Gastrocnemius medialis (tissue), 4 donors: Measurements from ENCODE around the gene C8A. TPM values are rescaled to one million over a fixed set of nuclear protein-coding genes. Genes with fewer than 3 reads are reported as not detected.

Source experiments
- ATAC-seq, 2 donors: fragments of 150-250 bp; one replicate each; pipeline ENCODE4 v1.9.1; 2016
- DNase-seq, 2 donors: peaks; one replicate each; pipeline ENCODE4 v3.0.0-alpha.2; 2019
- H3K27ac ChIP-seq, 4 donors: fragments of 200-600 bp; sonication (generic); 1 replicate in 1 of 4; 2 replicates in 3 of 4; pipeline ENCODE4 v1.5.1; 2016 to 2018; ENCODE audit warnings: mild to moderate bottlenecking in 2 of 4, moderate library complexity in 1 of 4
- H3K27me3 ChIP-seq, 3 donors: fragments of 200-600 bp; sonication (generic) in 2 of 3; 1 replicate in 1 of 3; 2 replicates in 2 of 3; pipeline versions ENCODE4 v1.5.1 to v1.6.0; 2016 to 2019; ENCODE audit warnings: mild to moderate bottlenecking in 1 of 3, moderate library complexity in 1 of 3
- H3K36me3 ChIP-seq, 2 donors: fragments of 200-600 bp; sonication (generic) in 1 of 2; one replicate each; pipeline ENCODE4 v1.5.1; 2017 to 2018
- H3K4me1 ChIP-seq, 2 donors: fragments of 200-600 bp; sonication (generic) in 1 of 2; one replicate each; pipeline ENCODE4 v1.5.1; 2016 to 2017; ENCODE audit warnings: mild to moderate bottlenecking in 2 of 2
- H3K4me3 ChIP-seq, 4 donors: fragments of 200-600 bp; sonication (generic) in 3 of 4; 1 replicate in 1 of 4; 2 replicates in 3 of 4; pipeline ENCODE4 v1.5.1; 2016 to 2019; ENCODE audit warnings: mild to moderate bottlenecking in 2 of 4
- H3K9me3 ChIP-seq, 3 donors: fragments of 200-600 bp; sonication (generic) in 2 of 3; 1 replicate in 1 of 3; 2 replicates in 2 of 3; pipeline ENCODE4 v1.5.1; 2016 to 2019
- POLR2A ChIP-seq, 2 donors: fragments of 450-650 bp; IDR thresholded peaks; one replicate each; pipeline ENCODE4 v1.6.1; 2017; ENCODE audit warnings: antibody characterized with exemption in 2 of 2, mild to moderate bottlenecking in 2 of 2, moderate library complexity in 2 of 2
- in situ Hi-C, 4 donors: fragments of 200-750 bp; cut with MboI; loops; one replicate each; pipeline versions ENCODE4 v1.15.0 to v1.8.0; 2017; ENCODE audit warnings: low sequenced_read_pairs in 4 of 4
- intact Hi-C: fragments of 100-400 bp; cut with DNase I; formaldehyde crosslinking; loops from one replicate; pipeline ENCODE4 v1.15.1; 2023; ENCODE audit warnings: low total_unique reads
- total RNA-seq, 4 donors: library from RNA; depleted of rRNA; stranded (reverse); fragments of >200 nt; gene quantifications; one replicate each; pipeline versions ENCODE4 v1.1.0 to v1.2.3, GENCODE V29; 2016
- TF ChIP-seq, protein P1 (sequence below), 5 experiments: fragments of 450-650 bp in 3 of 5; fragments of 200-600 bp in 2 of 5; sonication (generic) in 2 of 5; IDR thresholded peaks in 4 of 5; conservative IDR thresholded peaks in 1 of 5; 1 replicate in 4 of 5; 2 replicates in 1 of 5; pipeline ENCODE4 v1.5.1; 2016 to 2019; ENCODE audit warnings: antibody characterized with exemption in 5 of 5, mild to moderate bottlenecking in 3 of 5, moderate library complexity in 3 of 5

The C8A gene
- total RNA-seq, 4 donors from 2014 or later, result 0.20 to 0.40 TPM; not detected in 2

DNA sequence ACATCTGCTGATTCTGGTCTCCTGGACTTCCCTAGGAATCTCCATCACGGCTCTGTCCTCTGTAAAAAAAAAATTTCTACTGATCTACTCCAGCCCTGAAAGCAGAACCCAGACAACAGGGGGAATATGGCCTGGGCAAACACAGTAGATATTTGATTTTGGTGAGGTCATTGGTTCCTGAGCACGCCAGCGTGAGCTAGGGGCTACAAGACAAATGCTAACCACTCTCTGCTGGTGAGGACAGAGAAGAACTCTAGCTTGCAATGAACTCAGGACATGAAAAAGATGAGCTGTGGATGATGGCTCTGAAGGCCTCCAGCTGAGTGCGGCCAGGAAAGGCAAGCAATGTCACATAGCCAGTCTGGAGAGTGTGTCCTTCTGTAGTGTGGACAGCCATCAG lies 18.2 kb upstream of the C8A start:
- in situ Hi-C loops, result loop anchor here (25.0 kb wide), 3 partner anchors 226 to 1326 kb away; no protein-coding TSS in a partner anchor
- ATAC-seq, result no peak

DNA sequence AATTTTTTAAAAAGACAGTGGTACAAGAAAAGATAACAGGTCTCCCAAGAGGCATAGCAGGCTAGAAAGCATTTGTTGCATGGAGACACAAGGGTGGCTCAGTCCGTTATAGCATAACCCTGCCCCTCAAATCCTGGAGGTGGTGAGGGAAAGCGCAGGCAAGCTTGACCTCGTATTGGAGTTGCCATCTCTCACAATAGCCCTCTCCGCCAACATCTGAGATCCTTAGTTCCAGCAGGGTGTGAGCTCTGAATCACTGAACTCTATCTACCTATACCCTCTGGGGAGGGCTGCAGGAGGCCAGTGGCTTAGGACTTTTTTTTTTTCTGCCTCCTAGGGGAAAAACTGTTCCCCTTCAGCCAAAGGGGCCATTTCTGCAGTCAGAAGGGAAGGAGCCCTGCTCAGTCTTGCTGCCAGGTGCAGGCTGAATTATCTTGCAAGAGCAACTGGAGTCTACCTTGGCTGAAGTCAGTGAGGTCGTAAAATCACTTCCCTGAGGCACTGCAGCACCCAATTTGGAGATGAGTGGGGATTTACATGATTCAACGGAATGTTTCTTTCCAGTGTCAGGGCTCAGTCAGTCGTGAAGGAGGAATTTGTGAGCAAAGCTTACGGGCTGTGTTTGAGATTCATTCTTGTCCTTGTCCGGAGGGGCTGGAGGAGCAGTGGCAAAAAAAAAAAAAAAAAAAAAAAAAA lies 17.2 kb upstream of the C8A start:
- no peak for DNase-seq
- no peak for ATAC-seq
- H3K9me3 ChIP-seq, result no peaks in the 10 kb centered on the region
- no peaks in the 10 kb centered on the region for H3K4me1 ChIP-seq
- no peak overlapping the region for H3K27ac ChIP-seq
- H3K4me3 ChIP-seq, result no peak overlapping the region
- in situ Hi-C loops (loop anchor here (25.0 kb wide), 3 partner anchors 225 to 1325 kb away; no protein-coding TSS in a partner anchor), intact Hi-C loops (no loop called here)
- H3K27me3 ChIP-seq, result no peaks in the 10 kb centered on the region
- H3K36me3 ChIP-seq, result no peaks in the 10 kb centered on the region
- TF ChIP-seq, protein P1, sequence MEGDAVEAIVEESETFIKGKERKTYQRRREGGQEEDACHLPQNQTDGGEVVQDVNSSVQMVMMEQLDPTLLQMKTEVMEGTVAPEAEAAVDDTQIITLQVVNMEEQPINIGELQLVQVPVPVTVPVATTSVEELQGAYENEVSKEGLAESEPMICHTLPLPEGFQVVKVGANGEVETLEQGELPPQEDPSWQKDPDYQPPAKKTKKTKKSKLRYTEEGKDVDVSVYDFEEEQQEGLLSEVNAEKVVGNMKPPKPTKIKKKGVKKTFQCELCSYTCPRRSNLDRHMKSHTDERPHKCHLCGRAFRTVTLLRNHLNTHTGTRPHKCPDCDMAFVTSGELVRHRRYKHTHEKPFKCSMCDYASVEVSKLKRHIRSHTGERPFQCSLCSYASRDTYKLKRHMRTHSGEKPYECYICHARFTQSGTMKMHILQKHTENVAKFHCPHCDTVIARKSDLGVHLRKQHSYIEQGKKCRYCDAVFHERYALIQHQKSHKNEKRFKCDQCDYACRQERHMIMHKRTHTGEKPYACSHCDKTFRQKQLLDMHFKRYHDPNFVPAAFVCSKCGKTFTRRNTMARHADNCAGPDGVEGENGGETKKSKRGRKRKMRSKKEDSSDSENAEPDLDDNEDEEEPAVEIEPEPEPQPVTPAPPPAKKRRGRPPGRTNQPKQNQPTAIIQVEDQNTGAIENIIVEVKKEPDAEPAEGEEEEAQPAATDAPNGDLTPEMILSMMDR (IDR thresholded peaks at IDR 0.05 in 4 of 5, conservative IDR thresholded peaks at IDR 0.05 in 1 of 5), result no peak
- TF ChIP-seq POLR2A (IDR thresholded peaks at IDR 0.05), result no peak

More for the DNA sequence above, 18.2 kb upstream of the C8A start:
- H3K27me3 ChIP-seq, result no peaks in the 10 kb centered on the region
- no peak overlapping the region for H3K27ac ChIP-seq
- no peaks in the 10 kb centered on the region for H3K4me1 ChIP-seq
- no peaks in the 10 kb centered on the region for H3K9me3 ChIP-seq
- TF ChIP-seq, protein P1 (IDR thresholded peaks at IDR 0.05 in 4 of 5, conservative IDR thresholded peaks at IDR 0.05 in 1 of 5), result no peak
- TF ChIP-seq POLR2A (IDR thresholded peaks at IDR 0.05), result no peak
- intact Hi-C loops, result no loop called here
- H3K4me3 ChIP-seq, result no peak overlapping the region
- no peak for DNase-seq
- H3K36me3 ChIP-seq, result no peaks in the 10 kb centered on the region

DNA sequence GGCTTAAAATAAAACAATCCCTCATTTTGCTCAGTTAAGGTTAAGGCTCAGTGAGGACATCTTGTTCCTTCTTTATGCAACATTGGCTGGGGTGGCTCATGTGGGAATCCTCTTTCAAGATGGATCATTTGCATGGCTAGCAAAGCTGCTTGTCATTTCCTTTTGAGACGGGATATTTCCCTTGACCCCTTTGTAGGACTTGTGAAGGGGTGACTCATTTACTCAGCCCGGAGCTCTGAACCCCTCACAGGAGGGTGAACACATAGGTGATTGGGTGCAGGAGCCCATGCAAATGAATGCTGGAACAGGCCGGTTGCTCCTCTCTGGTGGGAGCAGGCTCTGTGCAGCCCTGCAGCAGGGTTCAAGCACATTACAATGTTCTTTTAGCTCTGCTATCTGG lies 15.8 kb upstream of the C8A start:
- no peaks in the 10 kb centered on the region for H3K27me3 ChIP-seq
- DNase-seq (no peak), ATAC-seq (no peak)
- intact Hi-C loops, result no loop called here
- no peak overlapping the region for H3K27ac ChIP-seq
- no peaks in the 10 kb centered on the region for H3K36me3 ChIP-seq
- H3K9me3 ChIP-seq, result no peaks in the 10 kb centered on the region
- H3K4me3 ChIP-seq, result no peak overlapping the region
- H3K4me1 ChIP-seq, result no peaks in the 10 kb centered on the region
- in situ Hi-C loops, result loop anchor here (25.0 kb wide), 3 partner anchors 224 to 1324 kb away; no protein-coding TSS in a partner anchor
- no peak for TF ChIP-seq POLR2A (IDR thresholded peaks at IDR 0.05)
- TF ChIP-seq, protein P1 (IDR thresholded peaks at IDR 0.05 in 4 of 5, conservative IDR thresholded peaks at IDR 0.05 in 1 of 5), result no peak

DNA sequence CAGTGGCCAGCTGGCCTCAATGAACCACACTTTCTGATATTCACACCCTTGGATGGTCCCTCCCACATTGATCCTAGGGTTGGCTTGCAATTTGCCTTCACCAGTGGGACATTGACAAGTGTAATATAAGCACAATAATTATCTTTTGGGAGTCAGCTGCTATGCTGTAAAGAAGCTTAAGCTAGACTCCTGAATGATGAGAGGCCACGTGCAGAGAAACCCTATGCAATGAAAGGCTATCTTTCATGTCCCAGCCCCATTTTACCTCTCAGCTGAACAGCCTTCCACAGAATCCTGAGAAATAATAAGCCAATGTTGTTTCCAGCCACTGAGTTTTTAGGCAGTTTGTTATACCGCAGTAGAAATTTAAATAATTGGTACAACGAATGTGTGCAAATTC lies 11.1 kb upstream of the C8A start:
- no peaks in the 10 kb centered on the region for H3K36me3 ChIP-seq
- no peaks in the 10 kb centered on the region for H3K9me3 ChIP-seq
- ATAC-seq, result no peak
- no peaks in the 10 kb centered on the region for H3K4me1 ChIP-seq
- H3K27ac ChIP-seq, result no peak overlapping the region
- H3K4me3 ChIP-seq, result no peak overlapping the region
- no peak for TF ChIP-seq POLR2A (IDR thresholded peaks at IDR 0.05)
- TF ChIP-seq, protein P1 (IDR thresholded peaks at IDR 0.05 in 4 of 5, conservative IDR thresholded peaks at IDR 0.05 in 1 of 5), result no peak
- in situ Hi-C loops, result loop anchor here (25.0 kb wide), 3 partner anchors 219 to 1319 kb away; no protein-coding TSS in a partner anchor
- H3K27me3 ChIP-seq, result no peaks in the 10 kb centered on the region
- no peak for DNase-seq
- intact Hi-C loops, result no loop called here
